Measurements from ENCODE around the gene RUFY3.

RUFY3 gene

GRCh38 chr4:70841211-70841610 lies 119.4 kb downstream of the RUFY3 start:
- H3K4me3 ChIP-seq (ENCODE audit: low read length): no peak overlapping the region
- no peak for DNase-seq (ENCODE audit: low read depth)
- TF ChIP-seq CTCF (conservative IDR thresholded peaks at IDR 0.05; ENCODE audit: low read depth, low read length): no peak

- H3K4me3 ChIP-seq (ENCODE audit: low read length): no peak overlapping the region
- no peak for TF ChIP-seq CTCF (conservative IDR thresholded peaks at IDR 0.05; ENCODE audit: low read depth, low read length)
- DNase-seq (ENCODE audit: low read depth): no peak
Observed at GRCh38 chr4:70841951-70842350, 120.2 kb downstream of the RUFY3 start.

GRCh38 chr4:70842761-70843435 lies 121.1 kb downstream of the RUFY3 start:
- DNase-seq (ENCODE audit: low read depth): no peak
- no peak overlapping the region for H3K4me3 ChIP-seq (ENCODE audit: low read length)
- no peak for TF ChIP-seq CTCF (conservative IDR thresholded peaks at IDR 0.05; ENCODE audit: low read depth, low read length)

- DNase-seq (ENCODE audit: low read depth): no peak
- no peak overlapping the region for H3K4me3 ChIP-seq (ENCODE audit: low read length)
- TF ChIP-seq CTCF (conservative IDR thresholded peaks at IDR 0.05; ENCODE audit: low read depth, low read length): no peak
Observed at GRCh38 chr4:70844180-70844579, 122.4 kb downstream of the RUFY3 start.

GRCh38 chr4:70849291-70849690 lies 127.5 kb downstream of the RUFY3 start:
- DNase-seq (ENCODE audit: low read depth): no peak
- TF ChIP-seq CTCF (conservative IDR thresholded peaks at IDR 0.05; ENCODE audit: low read depth, low read length): no peak
- H3K4me3 ChIP-seq (ENCODE audit: low read length): no peak overlapping the region

GRCh38 chr4:70855464-70855863 lies 133.7 kb downstream of the RUFY3 start:
- no peak for DNase-seq (ENCODE audit: low read depth)
- TF ChIP-seq CTCF (conservative IDR thresholded peaks at IDR 0.05; ENCODE audit: low read depth, low read length): no peak
- H3K4me3 ChIP-seq (ENCODE audit: low read length): no peak overlapping the region
